Fibroblast of pulmonary artery (primary cell): ENCODE data around the gene ASXL1.
"Not testable (repeated sequence)": the region's sequence is repeated elsewhere in the genome, so short reads cannot be mapped to it uniquely, and the experiment has no call there.

ENCODE experiments used
- DNase-seq: peaks from one replicate; pipeline ENCODE4 v3.0.0-alpha.2; 2010; ENCODE audit warnings: low read depth
- H3K4me3 ChIP-seq: replicated peaks from 2 replicates; pipeline ENCODE4 v1.5.1; 2011; ENCODE audit warnings: low read depth, mild to moderate bottlenecking, control low read depth, low read length, moderate library complexity
- TF ChIP-seq, protein P1 (sequence below): IDR thresholded peaks from 2 replicates; pipeline ENCODE4 v1.5.1; 2011; ENCODE audit warnings: mild to moderate bottlenecking, control low read depth, low read length, inconsistent platforms; ENCODE audit errors: missing control alignments

Gene ASXL1

DNA sequence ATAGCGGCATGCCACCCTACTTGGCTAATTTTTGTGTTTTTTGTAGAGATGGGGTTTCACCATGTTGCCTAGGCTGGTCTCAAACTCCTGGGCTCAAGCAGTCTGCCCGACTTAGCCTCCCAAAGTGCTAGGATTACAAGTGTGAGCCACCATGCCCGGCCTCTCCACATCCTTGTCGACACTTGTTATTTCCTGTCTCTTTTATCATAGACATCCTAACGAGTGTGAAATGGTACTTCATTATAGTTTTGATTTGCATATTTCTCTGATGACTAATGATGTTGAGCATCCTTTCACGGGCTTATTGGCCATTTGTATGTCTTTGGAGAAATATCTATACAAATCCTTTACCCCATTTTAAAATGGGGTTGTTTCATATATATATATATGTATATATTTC, 39.0 kb upstream of the ASXL1 start:
- no peak overlapping the region for H3K4me3 ChIP-seq
- TF ChIP-seq, protein P1, sequence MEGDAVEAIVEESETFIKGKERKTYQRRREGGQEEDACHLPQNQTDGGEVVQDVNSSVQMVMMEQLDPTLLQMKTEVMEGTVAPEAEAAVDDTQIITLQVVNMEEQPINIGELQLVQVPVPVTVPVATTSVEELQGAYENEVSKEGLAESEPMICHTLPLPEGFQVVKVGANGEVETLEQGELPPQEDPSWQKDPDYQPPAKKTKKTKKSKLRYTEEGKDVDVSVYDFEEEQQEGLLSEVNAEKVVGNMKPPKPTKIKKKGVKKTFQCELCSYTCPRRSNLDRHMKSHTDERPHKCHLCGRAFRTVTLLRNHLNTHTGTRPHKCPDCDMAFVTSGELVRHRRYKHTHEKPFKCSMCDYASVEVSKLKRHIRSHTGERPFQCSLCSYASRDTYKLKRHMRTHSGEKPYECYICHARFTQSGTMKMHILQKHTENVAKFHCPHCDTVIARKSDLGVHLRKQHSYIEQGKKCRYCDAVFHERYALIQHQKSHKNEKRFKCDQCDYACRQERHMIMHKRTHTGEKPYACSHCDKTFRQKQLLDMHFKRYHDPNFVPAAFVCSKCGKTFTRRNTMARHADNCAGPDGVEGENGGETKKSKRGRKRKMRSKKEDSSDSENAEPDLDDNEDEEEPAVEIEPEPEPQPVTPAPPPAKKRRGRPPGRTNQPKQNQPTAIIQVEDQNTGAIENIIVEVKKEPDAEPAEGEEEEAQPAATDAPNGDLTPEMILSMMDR: no peak
- DNase-seq: no peak

DNA sequence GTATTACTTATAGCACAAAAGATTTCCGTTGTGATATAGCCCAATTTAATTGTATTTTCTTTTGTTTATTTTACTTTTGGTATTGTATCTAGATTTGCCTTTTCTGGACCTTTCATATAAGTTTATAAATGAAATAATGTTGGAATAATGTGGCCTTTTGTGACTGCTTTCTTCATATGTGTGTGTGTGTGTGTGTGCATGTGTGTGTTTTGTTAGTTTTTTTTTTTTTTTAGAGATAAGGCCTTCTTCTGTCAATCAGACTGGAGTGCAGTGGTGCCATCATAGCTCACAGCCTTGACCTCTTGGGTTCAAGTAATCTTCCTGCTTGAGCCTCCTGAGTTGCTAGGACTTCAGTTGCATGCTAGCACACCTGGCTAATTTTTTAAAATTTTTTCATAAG, 37.8 kb upstream of the ASXL1 start:
- DNase-seq: no peak
- H3K4me3 ChIP-seq: no peak overlapping the region
- TF ChIP-seq, protein P1: no peak

DNA sequence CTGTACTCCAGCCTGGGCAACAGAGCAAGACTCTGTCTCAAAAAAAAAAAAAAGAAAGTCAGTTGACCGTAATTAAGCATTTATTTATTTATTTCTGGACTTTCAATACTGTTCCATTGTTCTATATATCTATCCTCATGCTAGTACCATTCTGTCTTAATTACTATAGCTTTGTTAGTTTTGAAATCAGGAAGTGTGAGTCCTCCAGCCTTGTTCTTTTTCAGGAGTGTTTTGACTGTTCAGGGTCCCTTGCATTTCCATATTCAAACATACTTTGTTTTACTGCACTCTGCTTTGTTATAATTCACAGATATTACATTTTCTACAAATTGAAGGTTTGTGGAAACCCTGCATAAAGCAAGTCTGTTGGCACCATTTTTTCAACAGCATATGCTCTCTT, 36.7 kb upstream of the ASXL1 start:
- TF ChIP-seq, protein P1: no peak
- no peak for DNase-seq
- no peak overlapping the region for H3K4me3 ChIP-seq

DNA sequence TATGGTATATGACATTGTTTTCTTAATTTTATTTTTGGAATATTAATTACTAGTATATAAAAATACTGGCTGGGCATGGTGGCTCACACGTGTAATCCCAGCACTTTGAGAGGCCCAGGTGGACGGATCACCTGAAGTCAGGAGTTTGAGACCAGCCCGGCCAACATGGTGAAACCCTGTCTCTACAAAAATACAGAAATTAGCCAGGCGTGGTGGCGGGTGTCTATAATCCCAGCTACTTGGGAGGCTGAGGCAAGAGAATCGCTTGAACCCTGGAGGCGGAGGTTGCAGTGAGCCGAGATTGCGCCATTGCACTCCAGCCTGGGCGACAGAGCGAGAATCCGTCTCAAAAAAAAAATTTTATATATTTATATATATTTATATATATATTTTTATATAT, 35.9 kb upstream of the ASXL1 start:
- not testable (repeated sequence) for H3K4me3 ChIP-seq, DNase-seq

DNA sequence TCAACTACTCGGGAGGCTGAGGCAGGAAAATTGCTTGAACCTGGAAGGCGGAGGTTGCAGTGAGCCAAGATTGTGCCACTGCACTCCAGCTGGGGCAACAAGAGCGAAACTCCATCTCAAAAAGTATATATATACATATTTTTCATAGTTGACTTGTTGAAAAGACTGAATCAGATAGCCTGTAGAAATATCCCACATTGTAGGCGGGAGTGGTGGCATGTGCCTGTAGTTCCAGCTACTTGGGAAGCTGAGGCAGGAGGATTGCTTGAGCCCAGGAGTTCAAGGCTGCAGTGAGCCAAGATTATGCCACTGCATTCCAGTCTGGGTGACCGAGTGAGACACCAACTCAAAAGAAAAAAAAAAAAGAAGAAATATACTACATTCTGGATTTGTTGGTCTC, 34.4 kb upstream of the ASXL1 start:
- DNase-seq, H3K4me3 ChIP-seq: not testable (repeated sequence)

DNA sequence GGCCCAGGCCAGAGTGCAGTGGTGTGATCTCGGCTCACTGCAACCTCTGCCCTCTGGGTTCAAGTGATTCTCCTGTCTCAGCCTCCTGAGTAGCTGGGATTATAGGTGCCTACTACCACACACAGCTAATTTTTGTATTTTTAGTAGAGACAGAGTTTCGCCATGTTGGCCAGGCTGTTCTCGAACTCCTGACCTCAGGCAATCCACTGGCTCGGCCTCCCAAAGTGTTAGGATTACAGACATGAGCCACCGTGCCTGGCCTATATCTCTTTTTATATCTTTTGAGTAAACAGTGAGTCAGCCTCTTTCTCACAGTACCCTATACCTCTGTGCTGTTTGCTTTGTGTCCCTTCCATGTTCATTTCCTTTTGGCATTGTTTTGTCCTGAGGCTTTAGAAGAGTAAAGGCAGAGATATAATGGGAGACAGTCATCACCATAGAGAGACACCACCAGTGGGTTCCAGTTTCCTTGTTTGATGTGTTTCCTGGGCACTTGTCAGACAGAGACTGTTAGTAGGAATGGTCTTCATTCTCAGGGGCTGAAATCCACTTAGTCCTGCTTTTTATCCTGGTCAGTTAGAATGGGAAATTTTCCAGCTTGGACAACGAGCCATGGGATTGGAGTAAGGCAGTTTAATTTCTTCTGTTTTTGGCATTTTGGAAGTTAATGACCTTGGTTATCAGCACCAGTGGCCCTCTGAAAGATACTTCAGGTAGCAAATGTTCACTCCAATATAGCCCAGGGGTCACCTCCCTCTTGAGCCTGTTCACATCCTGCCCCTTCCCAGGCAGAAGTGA, 32.2 kb upstream of the ASXL1 start:
- peak; percentile 75 for DNase-seq
- no peak overlapping the region for H3K4me3 ChIP-seq
- TF ChIP-seq, protein P1: no peak

DNA sequence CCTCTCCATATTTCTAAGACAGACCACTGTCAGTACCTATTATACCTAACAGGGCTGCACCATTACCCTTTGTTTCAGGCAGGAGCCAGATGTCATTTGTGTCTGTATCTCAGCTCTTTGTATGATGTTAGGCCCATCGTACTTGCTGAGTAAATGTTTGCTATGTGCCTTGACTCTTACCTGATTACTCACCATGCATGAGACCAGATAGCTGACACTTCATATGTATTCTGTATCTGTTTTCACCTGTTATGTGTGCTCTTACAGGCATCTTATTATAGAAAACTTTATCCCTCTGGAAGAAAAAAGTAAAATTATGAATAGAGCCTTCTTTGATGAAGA, 31.7 kb upstream of the ASXL1 start:
- DNase-seq: no peak
- TF ChIP-seq, protein P1: no peak
- H3K4me3 ChIP-seq: no peak overlapping the region

DNA sequence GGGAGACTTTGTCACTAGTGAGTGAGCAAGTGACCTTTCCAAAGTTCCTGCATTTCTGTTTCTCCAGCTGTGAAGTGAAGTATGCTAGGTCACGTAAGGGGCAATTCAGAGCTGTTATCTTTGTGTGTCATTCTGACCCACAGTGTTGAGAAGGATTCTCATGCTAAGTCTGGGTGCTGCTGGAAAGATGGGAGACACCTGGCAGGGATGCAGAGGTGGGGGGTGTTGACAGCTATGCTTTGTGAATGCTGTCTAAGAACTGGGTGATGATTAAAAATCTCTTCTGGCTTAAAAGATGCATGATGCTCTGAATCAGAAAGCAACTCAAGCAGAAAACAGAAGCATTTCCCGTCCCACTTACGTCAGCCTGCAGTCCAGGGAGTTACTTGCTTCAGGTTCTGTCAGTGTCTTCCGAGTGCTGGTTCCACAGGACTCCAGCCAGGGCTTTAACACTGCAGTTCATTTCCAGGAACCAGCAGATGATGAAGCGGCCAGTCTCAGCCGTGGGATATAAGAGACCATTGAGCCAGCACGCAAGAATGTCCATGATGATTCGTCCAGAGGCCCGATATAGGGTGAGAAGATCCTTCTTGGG, 30.9 kb upstream of the ASXL1 start:
- TF ChIP-seq, protein P1: no peak
- DNase-seq: peak; percentile 91
- H3K4me3 ChIP-seq: no peak overlapping the region
